Neuronal stem cell (in vitro differentiated cells): ENCODE data around the gene XXYLT1.
"Not testable (repeated sequence)": the region's sequence is repeated elsewhere in the genome, so short reads cannot be mapped to it uniquely, and the experiment has no call there.

ENCODE experiments used
- DNase-seq: peaks from one replicate; pipeline ENCODE4 v3.0.0-alpha.2; 2013; ENCODE audit warnings: low spot score
- H2AFZ ChIP-seq: one replicate; pipeline ENCODE4 v1.6.1; 2013; ENCODE audit warnings: mild to moderate bottlenecking, low read length, inconsistent platforms
- H2AK5ac ChIP-seq: 2 replicates; pipeline ENCODE4 v1.6.1; 2013; ENCODE audit warnings: low read depth, mild to moderate bottlenecking, inconsistent platforms, low read length, moderate library complexity, mixed read lengths
- H2BK120ac ChIP-seq: 2 replicates; pipeline ENCODE4 v1.6.1; 2013; ENCODE audit warnings: low read depth, mild to moderate bottlenecking, inconsistent platforms, low read length, moderate library complexity, mixed read lengths
- H2BK12ac ChIP-seq: one replicate; pipeline ENCODE4 v1.6.1; 2013; ENCODE audit warnings: low read length, inconsistent platforms
- H2BK15ac ChIP-seq: 2 replicates; pipeline ENCODE4 v1.6.1; 2013; ENCODE audit warnings: mild to moderate bottlenecking, low read length, inconsistent platforms, mixed read lengths
- H2BK5ac ChIP-seq: one replicate; pipeline ENCODE4 v1.6.1; 2013; ENCODE audit warnings: inconsistent platforms, mild to moderate bottlenecking, low read length, moderate library complexity
- H3K14ac ChIP-seq: one replicate; pipeline ENCODE4 v1.6.1; 2013; ENCODE audit warnings: low read length, inconsistent platforms
- H3K18ac ChIP-seq: 2 replicates; pipeline ENCODE4 v1.6.1; 2013; ENCODE audit warnings: low read length, inconsistent platforms
- H3K23ac ChIP-seq: 2 replicates; pipeline ENCODE4 v1.6.1; 2013; ENCODE audit warnings: low read depth, mild to moderate bottlenecking, mixed read lengths, low read length, inconsistent platforms; ENCODE audit not compliant: poor library complexity
- H3K27ac ChIP-seq: replicated peaks from 3 replicates; pipeline ENCODE4 v1.5.1; 2013; ENCODE audit warnings: low read length, inconsistent platforms
- H3K27me3 ChIP-seq, 3 experiments: 2 replicates each; pipeline ENCODE4 v1.6.1; 2013; ENCODE audit warnings: low read length in 3 of 3, mild to moderate bottlenecking in 2 of 3, inconsistent platforms in 1 of 3, low read depth in 1 of 3, mixed read lengths in 1 of 3, moderate library complexity in 1 of 3; ENCODE audit not compliant: control insufficient read depth in 3 of 3, insufficient read depth in 3 of 3
- H3K36me3 ChIP-seq, 2 donors: replicated peaks in 1 of 2; 2 replicates each; pipeline ENCODE4 v1.6.1; 2013; ENCODE audit warnings: low read length in 2 of 2; ENCODE audit not compliant: control insufficient read depth in 2 of 2, insufficient read depth in 2 of 2
- H3K4ac ChIP-seq: 2 replicates; pipeline ENCODE4 v1.6.1; 2013; ENCODE audit warnings: inconsistent platforms, mild to moderate bottlenecking, low read length, moderate library complexity
- H3K4me1 ChIP-seq, 2 donors: 1 replicate in 1 of 2; 2 replicates in 1 of 2; pipeline ENCODE4 v1.6.1; 2013; ENCODE audit warnings: low read length in 2 of 2, low read depth in 1 of 2; ENCODE audit not compliant: control insufficient read depth in 2 of 2, insufficient read depth in 1 of 2
- H3K4me2 ChIP-seq: one replicate; pipeline ENCODE4 v1.6.1; 2013; ENCODE audit warnings: mild to moderate bottlenecking, low read length, inconsistent platforms; ENCODE audit not compliant: insufficient read depth, poor library complexity, severe bottlenecking
- H3K4me3 ChIP-seq, 2 donors: 2 replicates each; pipeline ENCODE4 v1.5.1; 2013; ENCODE audit warnings: low read length in 2 of 2, mild to moderate bottlenecking in 2 of 2, inconsistent platforms in 1 of 2, moderate library complexity in 1 of 2
- H3K79me1 ChIP-seq: one replicate; pipeline ENCODE4 v1.6.1; 2013; ENCODE audit warnings: low read depth, mild to moderate bottlenecking, inconsistent platforms, low read length, moderate library complexity
- H3K9ac ChIP-seq: one replicate; pipeline ENCODE4 v1.6.1; 2013; ENCODE audit warnings: mild to moderate bottlenecking, low read depth, low read length, inconsistent platforms; ENCODE audit not compliant: poor library complexity
- H3K9me3 ChIP-seq, 2 donors: replicated peaks in 1 of 2; 2 replicates each; pipeline versions ENCODE3 to v1.6.1; 2013; ENCODE audit warnings: low read length in 2 of 2, mild to moderate bottlenecking in 2 of 2, inconsistent platforms in 1 of 2, low read depth in 1 of 2, mixed read lengths in 1 of 2, moderate library complexity in 1 of 2; ENCODE audit not compliant: control insufficient read depth in 2 of 2, insufficient read depth in 1 of 2
- H4K8ac ChIP-seq: one replicate; pipeline ENCODE4 v1.6.1; 2013; ENCODE audit warnings: low read depth, mild to moderate bottlenecking, inconsistent platforms, low read length, moderate library complexity
- H4K91ac ChIP-seq: one replicate; pipeline ENCODE4 v1.6.1; 2013; ENCODE audit warnings: low read length, low read depth, mild to moderate bottlenecking, inconsistent platforms; ENCODE audit not compliant: poor library complexity
- WGBS, 2 donors: extraction: QIAGEN DNeasy Blood & Tissue Kit; methylation state at CpG; one replicate each; pipeline ENCODE4 v1.1.7; 2013; ENCODE audit warnings: missing lambda C conversion rate in 2 of 2, mixed read lengths in 1 of 2; ENCODE audit not compliant: insufficient read length in 2 of 2, insufficient replicate concordance in 1 of 2; ENCODE audit errors: extremely low coverage in 2 of 2; 5-methylcytosine and 5-hydroxymethylcytosine counted together

XXYLT1 gene

GRCh38 chr3:195109098-195109657 lies 161.8 kb downstream of the XXYLT1 start:
- Histone ChIP-seq H3K27me3 (peaks cover 0 to 3% (median 0%) of the 10 kb centered on the region in 3 experiments), H3K36me3 (peaks cover 13 to 14% of the 10 kb centered on the region in 2 donors), H3K4ac (no peak overlapping the region), H2AFZ (no peak overlapping the region), H4K8ac (peak overlapping the region; percentile 85), H4K91ac (no peak overlapping the region), H2BK5ac (no peak overlapping the region), H3K79me1 (peaks cover 2% of the 10 kb centered on the region), H3K27ac (no peak overlapping the region), H3K4me3 (peak overlapping the region in 1 of 2 donors; percentile 27), H3K9me3 (peaks cover 0 to 10% of the 10 kb centered on the region in 2 donors), H3K18ac (no peak overlapping the region), H3K14ac (peak overlapping the region; percentile 31), H2BK15ac (no peak overlapping the region), H2BK120ac (no peak overlapping the region), H3K23ac (peak overlapping the region; percentile 52), H3K4me1 (peaks cover 3% of the 10 kb centered on the region in 2 donors), H2AK5ac (no peak overlapping the region), H2BK12ac (no peak overlapping the region), H3K9ac (peak overlapping the region; percentile 53), H3K4me2 (no peak overlapping the region)
- DNase-seq: no peak
- WGBS, 2 donors: 100% methylated on average over 1 of the region's 10 CpGs

GRCh38 chr3:195107593-195107992 lies 163.4 kb downstream of the XXYLT1 start:
- peaks cover 13 to 14% of the 10 kb centered on the region in 2 donors for H3K36me3 ChIP-seq
- H3K9me3 ChIP-seq: peaks cover 0 to 10% of the 10 kb centered on the region in 2 donors
- WGBS, 2 donors: no CpG with 5 or more reads among the region's 8 CpGs
- peaks cover 3 to 11% of the 10 kb centered on the region in 2 donors for H3K4me1 ChIP-seq
- no peak overlapping the region for H2BK5ac ChIP-seq
- H3K79me1 ChIP-seq: peaks cover 2% of the 10 kb centered on the region
- no peak overlapping the region for H2BK15ac ChIP-seq
- no peak overlapping the region for H3K9ac ChIP-seq
- H2BK12ac ChIP-seq: no peak overlapping the region
- no peak overlapping the region for H2AFZ ChIP-seq
- H3K14ac ChIP-seq: no peak overlapping the region
- no peak overlapping the region for H3K4me2 ChIP-seq
- no peak overlapping the region for H4K8ac ChIP-seq
- H4K91ac ChIP-seq: no peak overlapping the region
- no peak overlapping the region for H3K4ac ChIP-seq
- H2AK5ac ChIP-seq: no peak overlapping the region
- no peak overlapping the region for H3K27ac ChIP-seq
- no peak overlapping the region for H3K23ac ChIP-seq
- no peak for DNase-seq
- H3K18ac ChIP-seq: no peak overlapping the region
- peaks cover 0 to 3% (median 0%) of the 10 kb centered on the region in 3 experiments for H3K27me3 ChIP-seq
- H3K4me3 ChIP-seq: no peak overlapping the region
- no peak overlapping the region for H2BK120ac ChIP-seq

DNA sequence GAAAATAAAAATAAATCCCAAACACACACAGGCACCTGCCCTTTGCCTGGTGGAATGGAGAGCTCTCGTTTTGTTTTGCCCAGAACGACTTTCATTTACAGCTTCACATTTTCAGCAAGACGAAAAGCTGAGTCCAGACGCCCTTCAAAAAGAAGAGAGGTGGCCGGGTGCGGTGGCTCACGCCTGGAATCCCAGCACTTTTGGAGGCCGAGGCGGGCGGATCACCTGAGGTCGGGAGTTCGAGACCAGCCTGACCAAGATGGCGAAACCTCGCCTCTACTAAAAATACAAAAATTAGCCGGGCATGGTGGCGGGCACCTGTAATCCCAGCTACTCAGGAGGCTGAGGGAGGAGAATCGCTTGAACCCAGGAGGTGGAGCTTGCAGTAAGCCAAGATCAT lies 163.9 kb downstream of the XXYLT1 start:
- not testable (repeated sequence) for H3K4ac ChIP-seq, H2BK5ac ChIP-seq, H3K23ac ChIP-seq, H4K91ac ChIP-seq, H3K4me3 ChIP-seq, H3K27ac ChIP-seq, H3K14ac ChIP-seq, H3K9ac ChIP-seq, DNase-seq, H3K9me3 ChIP-seq, H2BK15ac ChIP-seq, H3K79me1 ChIP-seq, H3K4me2 ChIP-seq, H2AK5ac ChIP-seq, H2BK12ac ChIP-seq, H2AFZ ChIP-seq, H3K18ac ChIP-seq, H4K8ac ChIP-seq, H3K27me3 ChIP-seq, H2BK120ac ChIP-seq
- Histone ChIP-seq H3K4me1 (peaks cover 3 to 11% of the 10 kb centered on the region in 2 donors), H3K36me3 (peaks cover 13 to 14% of the 10 kb centered on the region in 2 donors)
- WGBS, 2 donors: no CpG with 5 or more reads among the region's 17 CpGs

DNA sequence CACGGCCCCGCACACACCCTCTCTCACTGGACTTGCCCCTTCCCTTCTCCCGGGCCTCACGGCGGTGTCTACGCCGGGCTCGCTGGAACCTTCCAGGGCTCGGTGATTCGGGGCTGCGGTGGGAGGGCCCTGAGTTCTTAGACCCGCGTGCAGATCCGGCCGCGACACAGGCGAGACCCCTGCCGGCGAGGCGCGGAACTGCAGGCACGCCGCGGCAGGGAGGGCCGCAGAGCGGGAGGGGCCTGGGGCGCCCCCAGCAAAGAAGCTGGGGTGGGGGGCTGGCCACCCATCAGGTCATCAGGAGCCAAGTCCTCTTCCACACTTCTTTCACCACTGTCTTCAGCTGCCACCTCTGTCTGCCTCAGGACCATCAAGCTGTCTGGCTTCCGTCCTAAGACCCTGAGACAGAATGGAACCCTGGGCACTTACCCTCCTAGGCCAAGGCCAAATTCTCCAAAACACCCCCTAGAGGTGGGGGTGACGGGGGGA lies 164.5 kb downstream of the XXYLT1 start:
- Histone ChIP-seq H3K27me3 (peaks cover 0 to 3% (median 0%) of the 10 kb centered on the region in 3 experiments), H2AK5ac (no peak overlapping the region), H3K9ac (no peak overlapping the region), H4K91ac (no peak overlapping the region), H2BK120ac (no peak overlapping the region), H3K4me3 (no peak overlapping the region), H3K4me2 (peak overlapping the region; percentile 59), H2BK5ac (no peak overlapping the region), H3K36me3 (peaks cover 13 to 14% of the 10 kb centered on the region in 2 donors), H2AFZ (no peak overlapping the region), H3K4me1 (peaks cover 3 to 11% of the 10 kb centered on the region in 2 donors), H3K79me1 (no peaks in the 10 kb centered on the region), H3K9me3 (peaks cover 0 to 10% of the 10 kb centered on the region in 2 donors), H2BK12ac (no peak overlapping the region), H3K23ac (peak overlapping the region; percentile 53), H3K14ac (no peak overlapping the region), H4K8ac (no peak overlapping the region), H3K27ac (no peak overlapping the region), H3K18ac (no peak overlapping the region), H2BK15ac (no peak overlapping the region), H3K4ac (no peak overlapping the region)
- DNase-seq: peak; percentile 69
- no CpG with 5 or more reads among the region's 29 CpGs for WGBS, 2 donors
